Measurements from ENCODE around the gene HABP4.

HABP4 gene, protein sequence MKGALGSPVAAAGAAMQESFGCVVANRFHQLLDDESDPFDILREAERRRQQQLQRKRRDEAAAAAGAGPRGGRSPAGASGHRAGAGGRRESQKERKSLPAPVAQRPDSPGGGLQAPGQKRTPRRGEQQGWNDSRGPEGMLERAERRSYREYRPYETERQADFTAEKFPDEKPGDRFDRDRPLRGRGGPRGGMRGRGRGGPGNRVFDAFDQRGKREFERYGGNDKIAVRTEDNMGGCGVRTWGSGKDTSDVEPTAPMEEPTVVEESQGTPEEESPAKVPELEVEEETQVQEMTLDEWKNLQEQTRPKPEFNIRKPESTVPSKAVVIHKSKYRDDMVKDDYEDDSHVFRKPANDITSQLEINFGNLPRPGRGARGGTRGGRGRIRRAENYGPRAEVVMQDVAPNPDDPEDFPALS
- 41.8 to 44.9 reads per million in 2 donors for total RNA-seq

DNA sequence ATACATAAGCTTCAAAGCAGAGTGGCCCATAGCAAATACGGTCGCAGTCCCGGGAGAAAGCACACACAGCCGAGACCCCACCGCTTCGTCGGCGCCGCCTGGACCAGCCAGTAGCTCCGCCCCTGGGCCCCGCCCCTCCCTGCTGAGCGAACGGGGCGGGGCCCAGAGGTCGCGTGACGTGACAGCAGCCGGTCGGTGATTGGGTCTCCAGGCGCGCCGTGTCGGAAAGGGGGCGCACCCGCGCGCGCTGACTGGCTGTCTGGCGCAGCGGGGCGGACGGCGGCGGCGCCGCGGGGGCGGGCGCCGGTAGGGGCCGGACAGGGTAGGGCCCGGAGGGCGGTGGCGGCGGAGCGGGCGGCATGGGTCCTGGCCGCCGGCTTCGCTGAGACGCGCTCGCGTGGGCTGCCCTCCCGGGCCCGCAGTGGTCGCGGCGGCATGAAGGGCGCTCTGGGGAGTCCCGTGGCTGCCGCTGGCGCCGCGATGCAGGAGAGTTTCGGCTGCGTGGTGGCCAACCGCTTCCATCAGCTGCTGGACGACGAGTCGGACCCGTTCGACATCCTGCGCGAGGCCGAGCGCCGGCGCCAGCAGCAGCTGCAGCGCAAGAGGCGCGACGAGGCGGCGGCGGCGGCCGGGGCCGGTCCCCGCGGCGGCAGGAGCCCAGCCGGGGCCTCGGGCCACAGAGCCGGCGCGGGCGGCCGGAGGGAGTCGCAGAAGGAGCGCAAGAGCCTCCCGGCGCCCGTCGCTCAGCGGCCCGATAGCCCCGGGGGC, at the start of gene HABP4:
Gene HABP4 (plus strand): TSS at position 325 of the 768 bp plus-strand sequence. CDS start 111 bp downstream, at position 436.
- peak; percentile 95 for DNase-seq

DNA sequence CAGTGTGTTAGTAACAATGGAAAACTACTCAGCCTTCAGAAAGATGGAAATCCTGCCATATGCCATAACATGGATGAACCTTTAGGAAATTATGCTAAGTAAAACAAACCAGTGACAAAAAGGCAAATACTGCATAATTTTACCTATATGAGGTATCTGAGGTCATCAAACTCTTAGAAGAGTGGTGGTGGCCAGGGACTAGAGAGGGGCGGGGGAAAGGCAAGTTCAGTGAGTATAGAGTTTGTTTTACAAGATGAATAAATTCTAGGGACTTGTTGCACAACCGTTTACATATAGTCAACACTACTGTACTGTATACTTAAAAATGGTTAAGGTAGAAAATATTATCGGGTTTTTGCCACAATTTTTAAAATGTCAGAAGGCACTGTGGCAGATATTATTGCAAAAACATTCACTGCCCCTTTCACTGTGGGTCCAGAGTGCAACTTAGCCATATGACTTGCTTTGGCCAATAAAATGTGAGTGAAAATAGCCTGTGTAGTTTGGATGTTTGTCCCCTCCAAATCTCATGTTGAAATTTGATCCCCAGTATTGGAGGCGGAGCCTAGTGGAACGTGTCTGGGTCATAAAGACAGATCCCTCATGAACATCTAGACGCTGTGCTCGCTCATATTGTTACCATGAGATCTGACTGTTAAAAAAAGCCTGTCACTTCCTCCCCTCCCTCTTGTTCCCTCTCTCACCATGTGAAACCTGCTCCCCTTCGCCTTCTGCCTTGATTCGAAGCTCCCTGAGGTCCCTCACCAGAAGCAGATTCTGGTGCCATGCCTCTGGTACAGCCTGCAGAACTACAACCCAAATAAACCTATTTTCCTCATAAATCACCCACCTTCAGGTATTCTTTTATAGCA, 41.3 kb upstream of the HABP4 start:
- no peak for DNase-seq

DNA sequence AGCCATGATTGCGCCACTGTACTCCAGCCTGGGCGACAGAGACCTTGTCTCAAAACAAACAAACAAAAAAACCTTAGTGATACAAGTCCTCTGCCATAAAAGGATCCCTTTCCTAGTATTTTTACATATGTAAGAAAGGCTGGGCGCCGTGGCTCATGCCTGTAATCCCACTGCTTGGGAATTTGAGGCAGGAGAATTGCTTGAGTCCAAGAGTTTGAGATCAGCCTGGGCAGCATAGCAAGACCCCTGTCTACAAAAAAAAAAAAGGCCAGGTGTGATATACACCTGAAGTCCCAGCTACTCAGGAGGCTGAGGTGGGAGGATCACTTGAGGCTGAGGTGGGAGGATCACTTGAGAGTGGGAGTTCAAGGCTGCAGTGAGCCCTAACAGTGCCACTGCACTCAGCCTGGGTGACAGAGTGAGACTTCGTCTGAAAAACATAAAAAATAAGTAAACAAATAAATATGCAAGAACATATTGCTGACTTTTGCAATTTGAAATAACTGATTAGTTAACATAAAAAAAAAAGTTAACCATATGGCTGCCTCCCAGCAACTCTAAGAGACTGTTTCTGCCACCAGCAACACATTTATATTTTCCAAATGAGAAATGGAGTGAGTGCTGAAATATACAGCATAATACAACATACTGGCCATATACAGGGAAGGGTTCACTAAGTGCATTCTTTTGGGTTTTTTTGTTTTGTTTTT, 38.7 kb upstream of the HABP4 start:
- no peak for DNase-seq

DNA sequence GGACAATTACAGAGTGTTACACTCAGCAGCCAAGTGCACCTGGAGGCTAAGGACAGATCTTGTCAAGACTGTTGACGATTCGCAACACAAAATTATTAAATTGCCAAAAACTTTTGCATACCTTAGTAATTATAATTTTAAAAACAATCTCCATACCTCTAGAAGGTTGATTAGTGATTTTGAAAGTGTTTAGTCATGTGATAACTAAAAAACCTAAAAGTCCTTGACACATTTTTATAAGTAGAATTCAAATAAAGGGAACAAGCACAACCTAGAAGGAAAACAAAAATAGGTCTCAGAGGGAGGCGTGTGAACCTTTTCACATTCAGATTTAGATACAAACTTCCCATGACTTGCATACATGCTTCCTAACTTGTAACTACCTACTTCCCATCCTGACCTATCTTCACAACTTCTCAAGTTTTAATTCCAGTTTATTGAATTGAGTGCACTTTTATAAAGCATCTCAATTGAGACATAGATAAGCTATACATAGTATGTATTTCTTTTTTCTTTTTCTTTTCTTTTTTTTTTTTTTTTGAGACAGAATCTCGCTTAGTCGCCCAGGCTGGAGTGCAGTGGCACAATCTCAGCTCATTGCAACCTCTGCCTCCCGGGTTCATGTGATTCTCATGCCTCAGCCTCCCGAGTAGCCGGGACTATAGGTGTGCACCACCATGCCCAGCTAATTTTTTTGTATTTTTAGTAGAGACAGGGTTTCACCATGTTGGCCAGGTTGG, 37.6 kb upstream of the HABP4 start:
- DNase-seq: no peak

DNA sequence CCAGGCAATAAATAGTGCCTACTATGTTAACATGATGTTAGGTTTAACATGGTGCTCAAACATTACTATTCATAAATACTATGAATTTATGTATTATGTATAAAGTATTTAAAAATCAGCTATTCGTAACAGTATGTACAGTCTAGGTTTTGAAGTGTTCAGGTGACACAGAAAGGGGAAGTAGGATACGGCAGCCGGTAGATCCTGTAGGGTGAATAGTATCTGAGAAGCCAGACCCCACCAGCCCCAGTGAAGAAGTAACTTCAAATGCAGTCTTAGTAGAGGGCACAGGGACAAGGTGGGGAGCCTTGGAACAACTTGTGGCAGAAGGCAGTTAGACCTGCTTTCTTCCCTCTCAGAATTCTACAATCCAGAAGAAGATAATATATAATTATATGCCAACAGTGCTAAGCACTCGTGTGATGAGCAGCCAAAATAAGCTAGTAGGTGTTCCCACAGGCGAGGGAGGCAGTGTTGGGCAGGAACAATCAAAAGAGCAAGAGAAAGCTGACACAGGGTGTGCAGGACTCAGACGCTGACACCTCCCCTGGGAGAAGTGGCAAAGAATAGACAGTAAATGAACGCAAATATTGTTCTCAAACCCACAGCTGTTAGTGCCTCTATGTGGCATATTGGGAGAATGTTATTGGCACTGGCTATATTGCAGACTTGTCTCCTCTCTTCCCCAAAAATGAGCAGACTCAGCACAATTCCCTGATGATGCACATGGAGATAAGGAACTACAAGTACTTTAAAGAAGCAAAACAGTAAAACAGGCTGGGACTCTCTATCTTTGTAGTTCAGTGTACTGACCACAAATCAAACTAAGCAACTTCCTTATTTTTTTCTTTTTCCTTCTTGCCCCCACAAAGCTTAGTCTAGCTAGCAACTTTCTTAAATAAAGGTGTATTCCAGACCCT, 36.4 kb upstream of the HABP4 start:
- DNase-seq: no peak

GRCh38 chr9:96417051-96417586, 32.9 kb upstream of the HABP4 start:
- peak; percentile 92 for DNase-seq

GRCh38 chr9:96417661-96418082, 32.3 kb upstream of the HABP4 start:
- no peak for DNase-seq

DNA sequence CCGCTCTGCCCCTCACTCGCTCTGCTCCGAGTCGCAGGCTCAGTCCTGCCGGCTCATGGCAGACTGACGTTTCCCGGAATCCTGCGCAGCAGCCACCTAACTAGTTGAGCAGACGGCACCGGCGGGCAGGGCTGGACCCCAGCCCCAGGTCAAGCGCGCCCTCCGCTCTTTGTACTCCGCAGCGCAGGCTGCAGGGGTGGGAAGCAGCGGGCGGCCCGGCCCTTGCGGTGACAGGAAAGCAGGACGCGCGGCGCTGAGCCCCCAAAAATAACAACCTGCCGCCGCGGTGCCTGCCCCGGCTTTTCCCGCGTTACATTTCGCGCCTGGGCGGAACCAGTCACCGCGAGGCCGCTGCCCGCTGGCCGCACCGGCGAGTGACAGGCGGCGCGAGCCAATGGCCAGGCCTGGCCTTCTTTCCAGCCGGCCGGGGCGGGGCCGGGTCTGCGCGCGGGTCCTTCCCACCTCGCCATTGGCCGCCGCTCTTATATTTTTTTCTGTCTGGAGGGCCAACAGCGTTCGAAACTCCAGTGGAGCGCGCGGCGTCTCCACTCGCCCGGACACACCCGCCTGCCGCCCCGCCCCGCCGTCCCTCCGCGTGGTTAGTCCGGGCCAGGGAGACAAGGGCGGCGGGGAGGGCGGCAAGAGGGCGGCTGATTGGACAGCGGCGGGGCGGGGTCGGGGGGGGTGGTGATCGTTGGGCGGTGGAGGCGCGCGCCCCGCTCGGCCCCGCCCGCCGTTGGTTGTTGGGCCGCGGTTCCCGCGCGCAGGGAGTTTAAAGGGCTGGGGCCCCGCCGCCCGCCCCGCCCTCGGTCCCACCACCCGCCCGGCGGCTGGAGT, 31.7 kb upstream of the HABP4 start, which contains the start of gene ZNF367:
Gene ZNF367 (minus strand): TSS at position 288 of the 837 bp plus-strand sequence. CDS start 338 bp downstream, outside the sequence.
- peak; percentile 87 for DNase-seq

DNA sequence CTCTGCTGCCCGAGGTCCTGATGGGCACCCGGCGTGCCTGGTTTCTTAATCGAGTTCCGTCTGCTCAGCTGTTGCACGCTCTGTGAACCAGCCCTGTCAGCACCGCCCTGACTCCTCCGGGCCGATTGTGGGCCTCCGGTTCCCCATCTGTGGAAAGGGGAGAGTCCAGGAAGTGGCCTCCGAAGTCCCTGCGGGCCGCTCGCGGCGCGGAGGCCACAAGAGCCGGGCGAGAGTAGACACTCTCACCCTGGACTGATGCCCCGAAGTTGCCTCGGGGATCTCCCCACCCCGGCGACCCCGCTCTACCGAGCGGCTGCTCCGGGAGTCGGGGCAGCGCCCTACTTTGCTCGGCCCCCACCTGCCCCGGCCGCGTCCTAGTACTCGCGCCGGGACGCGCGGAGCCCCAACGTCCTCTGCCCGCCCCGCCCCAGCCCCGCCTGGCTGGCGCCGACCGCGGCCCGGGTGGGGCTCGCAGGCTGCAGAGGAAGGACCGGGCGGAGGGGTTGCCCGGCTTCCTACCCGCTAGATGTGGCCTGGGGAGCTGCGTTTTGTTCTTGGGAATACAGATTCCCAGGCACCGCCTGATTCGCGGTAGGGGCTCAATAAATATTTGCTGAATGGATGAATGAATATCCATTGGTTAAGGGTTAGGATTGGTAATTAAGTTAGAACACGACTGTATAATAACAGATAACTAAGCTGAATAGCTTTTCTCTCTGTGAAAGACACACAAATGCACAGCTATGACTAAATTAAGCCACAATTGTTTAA, 30.9 kb upstream of the HABP4 start:
- DNase-seq: peak; percentile 32

- no peak for DNase-seq
Measured at GRCh38 chr9:96419691-96419969, 30.3 kb upstream of the HABP4 start.

GRCh38 chr9:96420468-96421219, 29.3 kb upstream of the HABP4 start:
- DNase-seq: no peak

- DNase-seq: no peak
Measured at GRCh38 chr9:96423322-96423984, 26.5 kb upstream of the HABP4 start.

GRCh38 chr9:96423985-96424336, 26.0 kb upstream of the HABP4 start:
- DNase-seq: no peak

DNA sequence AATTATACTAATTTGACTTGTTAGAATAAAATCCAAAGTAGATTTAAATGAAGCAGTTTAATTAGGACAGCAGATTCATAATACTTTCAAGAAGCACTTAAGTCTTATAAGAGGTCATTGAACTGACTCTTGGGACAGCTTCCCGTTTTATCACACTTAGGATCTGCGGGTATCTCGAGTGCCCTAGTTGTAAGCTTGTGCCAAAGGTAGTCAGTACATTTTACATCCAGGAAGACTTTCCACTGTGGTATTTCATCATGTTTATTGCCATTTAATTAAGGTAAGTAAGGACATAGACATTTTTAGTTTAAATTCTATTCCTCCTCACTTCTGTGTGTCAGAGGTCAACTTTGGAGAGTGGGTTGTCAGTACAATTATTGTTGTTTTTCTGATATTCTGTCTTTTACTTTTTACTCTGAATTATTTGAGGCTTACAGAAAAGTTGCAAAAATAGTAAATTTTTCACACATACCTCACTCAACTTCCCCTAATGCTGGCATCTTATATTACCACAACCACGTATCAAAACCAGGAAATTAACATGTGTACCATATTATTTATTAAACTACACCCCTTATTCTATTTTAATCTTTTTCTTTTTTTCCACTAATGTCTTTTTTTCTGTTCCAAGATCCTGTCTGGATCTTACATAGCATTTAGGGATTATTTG, 24.3 kb upstream of the HABP4 start:
- DNase-seq: no peak

GRCh38 chr9:96429732-96430131, 20.2 kb upstream of the HABP4 start:
- no peak for DNase-seq

DNA sequence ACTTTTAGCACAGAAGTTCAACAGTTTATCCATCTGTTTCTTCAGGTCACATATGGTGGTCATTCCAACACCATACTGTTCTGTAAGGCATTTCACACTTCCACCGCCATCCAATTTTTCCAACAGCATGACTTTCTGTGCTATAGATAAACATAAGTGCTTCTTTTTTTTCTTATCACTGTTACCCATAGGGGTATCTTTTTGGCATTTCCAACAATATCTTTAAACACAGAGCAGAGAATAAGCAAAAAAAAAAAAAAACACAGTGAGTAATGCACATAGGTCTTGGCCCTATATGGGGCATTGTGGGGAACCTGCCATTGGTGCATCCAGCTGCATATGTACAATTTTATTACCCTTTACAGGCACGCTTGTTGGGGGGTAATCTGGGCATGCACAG, 19.6 kb upstream of the HABP4 start:
- no peak for DNase-seq

GRCh38 chr9:96435345-96435744, 14.6 kb upstream of the HABP4 start:
- no peak for DNase-seq
